Right cardiac atrium (tissue), 5 donors: Measurements from ENCODE around the gene IFI27L1. TPM values are rescaled to one million over a fixed set of nuclear protein-coding genes. Genes with fewer than 3 reads are reported as not detected.

Experiments used
- ATAC-seq, 2 donors: fragments of 200-7000 bp; cut with Tn5 transposase; one replicate each; pipeline versions ENCODE4 v1.8.0 to v1.9.1; 2020; ENCODE audit warnings: moderate library complexity in 2 of 2, mild to moderate bottlenecking in 1 of 2
- DNase-seq, 3 donors: peaks; one replicate each; pipeline ENCODE4 v3.0.0-alpha.2; 2020
- H3K27ac ChIP-seq: one replicate; pipeline ENCODE4 v1.5.1; 2013; ENCODE audit warnings: mild to moderate bottlenecking, low read length, control low read depth, moderate library complexity
- H3K27me3 ChIP-seq: one replicate; pipeline ENCODE4 v1.6.1; 2013; ENCODE audit not compliant: control insufficient read depth, insufficient read depth
- H3K4me1 ChIP-seq: one replicate; pipeline ENCODE4 v1.6.1; 2013; ENCODE audit warnings: low read length; ENCODE audit not compliant: control insufficient read depth, insufficient read depth
- H3K4me3 ChIP-seq: one replicate; pipeline ENCODE4 v1.5.1; 2013; ENCODE audit warnings: low read length, control low read depth
- H3K9me3 ChIP-seq: one replicate; pipeline ENCODE4 v1.6.1; 2013; ENCODE audit warnings: low read length; ENCODE audit not compliant: control insufficient read depth
- WGBS: extraction: QIAGEN DNeasy Blood & Tissue Kit; methylation state at CpG from one replicate; pipeline ENCODE4 v1.1.7; 2013; 5-methylcytosine and 5-hydroxymethylcytosine counted together
- intact Hi-C, 4 donors: fragments of 100-400 bp; cut with DNase I; formaldehyde crosslinking; loops; one replicate each; pipeline versions ENCODE4 v1.11.0 to v1.14.0; 2022 to 2023
- polyA plus RNA-seq: library from polyadenylated mRNA; stranded (reverse); fragments of 200-250 nt; gene quantifications from one replicate; pipeline ENCODE4 v1.2.3, GENCODE V29; 2013
- total RNA-seq, 4 donors: library from RNA; stranded (reverse); fragmentation: NEBNext Ultra II Directional; extraction: Animal tissue kit (Norgen Biotek cat#: 25700); gene quantifications; one replicate each; pipeline ENCODE4 v1.2.1, GENCODE V29; 2021
- donor health status: healthy with polysubstance abuse.
- donor health status: DM: no; HTN: yes; CAD: no.
- donor health status: DM: no; HTN: no; CAD: no.
- donor health status: DM: no; HTN: yes; CAD: no; lungs with severe emphysema.
- donor health status: DM: yes; HTN: yes; CAD: no.

The IFI27L1 gene
- total and polyA plus RNA-seq, 5 donors = 12.7 to 37.9 (median 15.6) TPM

GRCh38 chr14:94126419-94126677 lies 45.2 kb downstream of the IFI27L1 start:
- H3K27me3 ChIP-seq = no peaks in the 10 kb centered on the region
- 84% methylated on average over 1 of the region's 1 CpG for WGBS
- H3K9me3 ChIP-seq = no peaks in the 10 kb centered on the region
- ATAC-seq = no peak
- no peaks in the 10 kb centered on the region for H3K4me1 ChIP-seq
- H3K4me3 ChIP-seq = no peak overlapping the region
- intact Hi-C loops = no loop called here
- DNase-seq = no peak
- H3K27ac ChIP-seq = no peak overlapping the region

GRCh38 chr14:94126800-94127199 lies 45.7 kb downstream of the IFI27L1 start:
- Histone ChIP-seq H3K27me3 (no peaks in the 10 kb centered on the region), H3K9me3 (no peaks in the 10 kb centered on the region), H3K4me3 (no peak overlapping the region), H3K27ac (no peak overlapping the region), H3K4me1 (no peaks in the 10 kb centered on the region)
- intact Hi-C loops = no loop called here
- no peak for ATAC-seq
- WGBS = 85% methylated on average over 5 of the region's 5 CpGs
- DNase-seq = no peak

DNA sequence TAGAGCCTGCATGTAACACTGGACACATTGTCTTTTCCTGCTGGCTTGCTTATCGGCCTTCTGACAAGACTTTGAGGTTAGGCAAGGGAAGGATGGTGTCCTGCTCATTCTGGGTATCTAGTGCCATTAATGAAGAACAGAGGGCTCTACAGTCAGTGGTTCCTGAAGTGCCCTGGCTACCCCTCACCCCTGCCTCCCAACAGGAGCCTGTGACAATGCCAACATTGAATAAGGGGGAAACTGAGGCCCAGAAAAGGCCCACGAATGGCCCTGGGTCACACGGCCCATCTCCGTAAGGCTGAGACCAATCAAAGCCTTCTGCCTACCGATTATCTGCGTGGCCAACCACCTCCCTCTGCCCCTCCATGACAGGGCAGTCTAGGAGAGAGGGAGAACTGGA lies 46.2 kb downstream of the IFI27L1 start:
- ATAC-seq (no peak), DNase-seq (no peak)
- WGBS = 90% methylated on average over 6 of the region's 6 CpGs
- Histone ChIP-seq H3K4me3 (no peak overlapping the region), H3K27ac (no peak overlapping the region), H3K27me3 (no peaks in the 10 kb centered on the region), H3K9me3 (no peaks in the 10 kb centered on the region), H3K4me1 (no peaks in the 10 kb centered on the region)
- intact Hi-C loops = no loop called here

- DNase-seq = peak in 2 of 3 donors; percentile 41 to 54
Observed at GRCh38 chr14:94128216-94128839, 47.2 kb downstream of the IFI27L1 start.

DNA sequence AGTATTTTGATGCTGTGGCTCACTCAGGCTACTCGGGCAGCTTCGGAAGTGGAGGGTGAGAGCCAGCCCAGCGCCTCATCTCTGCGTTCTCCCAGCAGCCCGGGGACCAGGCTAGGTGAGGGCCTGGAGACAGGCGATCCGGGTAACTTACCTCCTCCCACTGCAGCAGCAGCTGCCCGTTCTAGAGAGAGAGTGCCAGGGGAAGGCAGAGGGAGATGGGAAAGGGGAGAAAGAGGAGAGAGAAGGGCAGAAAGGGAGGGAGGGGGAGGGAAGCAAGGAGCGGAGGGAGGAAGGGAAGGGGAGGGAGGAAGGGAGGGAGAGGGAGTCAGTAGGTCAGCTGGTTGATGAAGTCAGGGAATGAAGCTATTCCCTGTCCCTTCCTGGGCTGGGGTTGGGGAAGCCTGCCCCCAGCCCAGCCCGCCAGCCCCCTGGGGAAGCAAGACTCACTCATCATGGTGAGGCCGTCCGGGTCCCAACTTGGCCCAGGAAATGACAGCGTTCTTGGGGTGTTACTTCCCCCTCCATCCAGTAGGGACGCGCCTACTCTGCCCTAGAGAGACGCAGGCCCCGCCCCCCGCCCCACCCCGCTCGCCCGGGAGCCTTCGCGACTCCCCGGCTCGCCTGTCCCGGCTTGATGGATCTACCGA lies 48.1 kb downstream of the IFI27L1 start, which contains the start of gene IFI27L2:
TSS of gene IFI27L2 (minus strand) at position 494 of the 647 bp plus-strand sequence. CDS start at position 454, 40 bp downstream.
- H3K27ac ChIP-seq = peak within 1 kb of the TSS; percentile 89
- DNase-seq = peak; percentile 83 to 91 (median 88)
- WGBS = under 1% methylated on average over 27 of the region's 27 CpGs
- H3K4me1 ChIP-seq = no peaks in the 10 kb centered on the region
- ATAC-seq = peak; percentile 95 to 96
- no peaks in the 10 kb centered on the region for H3K27me3 ChIP-seq
- no peaks in the 10 kb centered on the region for H3K9me3 ChIP-seq
- peak within 1 kb of the TSS; percentile 55 for H3K4me3 ChIP-seq
- intact Hi-C loops = no loop called here

More at GRCh38 chr14:94128216-94128839, 47.2 kb downstream of the IFI27L1 start:
- no peaks in the 10 kb centered on the region for H3K27me3 ChIP-seq
- H3K9me3 ChIP-seq = no peaks in the 10 kb centered on the region
- 92% methylated on average over 14 of the region's 14 CpGs for WGBS
- H3K4me1 ChIP-seq = no peaks in the 10 kb centered on the region
- H3K4me3 ChIP-seq = no peak overlapping the region
- intact Hi-C loops = no loop called here
- no peak overlapping the region for H3K27ac ChIP-seq
- ATAC-seq = no peak

GRCh38 chr14:94129758-94130414 lies 48.8 kb downstream of the IFI27L1 start:
- Histone ChIP-seq H3K9me3 (no peaks in the 10 kb centered on the region), H3K27me3 (no peaks in the 10 kb centered on the region), H3K4me3 (peak overlapping the region; percentile 55), H3K4me1 (no peaks in the 10 kb centered on the region), H3K27ac (peak overlapping the region; percentile 89)
- peak; percentile 58 to 80 for ATAC-seq
- DNase-seq = peak; percentile 67 to 84 (median 79)
- intact Hi-C loops = loop anchor here in 1 of 4 donors (5.0 kb wide), 1 partner anchor 93 kb away; no protein-coding TSS in a partner anchor
- under 1% methylated on average over 12 of the region's 12 CpGs for WGBS

DNA sequence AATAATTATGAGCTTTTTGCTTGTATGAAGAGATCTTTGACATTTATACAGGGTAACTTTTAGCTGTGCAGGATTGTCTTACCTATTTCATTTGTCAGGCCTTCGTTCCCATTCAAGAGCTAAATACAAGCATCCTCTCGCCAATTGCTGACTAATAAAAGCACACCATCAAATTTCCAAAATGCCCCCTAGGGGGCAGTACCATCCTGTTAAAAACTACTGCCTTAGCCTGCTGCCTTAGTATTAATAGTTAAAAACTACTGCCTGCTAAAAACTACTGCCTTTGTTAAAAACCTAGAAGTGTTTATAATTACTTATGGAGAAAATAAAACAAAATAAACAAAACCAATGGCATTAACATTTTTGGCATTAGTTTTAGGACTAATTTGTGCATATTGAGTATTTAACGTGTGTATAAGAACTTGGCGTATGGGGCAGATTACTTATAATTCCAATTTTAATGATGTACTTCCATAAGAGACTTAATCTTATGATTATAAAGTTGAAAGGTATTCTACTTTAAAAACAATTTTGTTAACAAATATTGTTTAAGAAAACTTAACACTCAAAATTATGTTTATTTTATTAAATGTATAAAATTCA lies 51.3 kb downstream of the IFI27L1 start:
- intact Hi-C loops = loop anchor here in 1 of 4 donors (5.0 kb wide), 1 partner anchor 95 kb away; no protein-coding TSS in a partner anchor
- no peak overlapping the region for H3K27ac ChIP-seq

GRCh38 chr14:94135476-94135875 lies 54.4 kb downstream of the IFI27L1 start:
- DNase-seq (no peak), ATAC-seq (no peak)
- no peaks in the 10 kb centered on the region for H3K27me3 ChIP-seq
- intact Hi-C loops = loop anchor here in 3 of 4 donors (5.0 kb wide), 4 partner anchors 37 to 352 kb away; partner anchors contain the start of gene PPP4R4 (in 1 of the 3)
- 75% methylated on average over 4 of the region's 4 CpGs for WGBS
- H3K9me3 ChIP-seq = no peaks in the 10 kb centered on the region
- H3K4me1 ChIP-seq = no peaks in the 10 kb centered on the region
- H3K4me3 ChIP-seq = no peak overlapping the region
- H3K27ac ChIP-seq = no peak overlapping the region

More for the DNA sequence above, 51.3 kb downstream of the IFI27L1 start:
- 44% methylated on average over 4 of the region's 4 CpGs for WGBS
- H3K9me3 ChIP-seq = no peaks in the 10 kb centered on the region
- no peaks in the 10 kb centered on the region for H3K27me3 ChIP-seq
- ATAC-seq (no peak), DNase-seq (no peak)
- no peaks in the 10 kb centered on the region for H3K4me1 ChIP-seq
- no peak overlapping the region for H3K4me3 ChIP-seq

DNA sequence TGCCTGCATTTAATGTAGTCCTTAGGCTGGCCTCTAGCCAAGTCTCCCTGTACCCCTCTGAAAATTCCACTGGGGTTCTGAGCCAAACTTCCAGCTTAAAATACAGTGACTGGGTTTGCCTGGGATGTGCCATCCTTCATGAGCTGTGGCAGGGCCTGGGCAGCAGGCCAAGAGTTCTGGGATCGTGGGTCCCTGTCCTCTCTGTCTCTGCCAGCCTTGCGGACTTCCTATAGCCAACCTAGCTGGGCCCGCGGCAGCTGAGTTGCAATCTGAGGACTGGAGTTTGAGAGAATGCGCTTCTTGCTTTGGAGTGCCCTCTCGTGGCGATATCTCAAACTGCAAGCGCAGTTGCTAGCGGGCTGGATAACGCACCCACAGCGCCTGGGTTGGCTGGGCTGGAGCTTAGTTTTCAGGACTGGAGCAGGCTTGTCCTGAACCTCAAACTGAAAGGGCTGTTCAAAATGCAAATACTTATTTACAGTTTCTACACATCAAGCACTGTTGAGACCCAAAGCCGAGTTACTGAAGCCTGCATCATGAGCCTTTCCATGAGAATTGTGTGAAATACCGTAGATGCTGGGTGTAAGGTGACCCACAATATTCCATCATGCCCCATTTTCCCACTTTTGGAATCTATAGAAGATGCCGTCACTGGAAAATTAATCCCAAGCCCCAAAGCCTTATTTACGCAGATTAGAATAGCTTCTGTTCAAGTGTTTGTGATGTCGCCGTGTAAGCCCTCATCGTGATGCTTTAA lies 55.6 kb downstream of the IFI27L1 start:
- DNase-seq (peak; percentile 87 to 96 (median 94)), ATAC-seq (peak; percentile 89 to 91)
- no peaks in the 10 kb centered on the region for H3K9me3 ChIP-seq
- H3K4me3 ChIP-seq = no peak overlapping the region
- H3K27me3 ChIP-seq = no peaks in the 10 kb centered on the region
- H3K4me1 ChIP-seq = no peaks in the 10 kb centered on the region
- no peak overlapping the region for H3K27ac ChIP-seq
- intact Hi-C loops = loop anchor here (2.0 to 5.0 kb wide), 6 partner anchors 36 to 351 kb away; partner anchors contain the start of gene PPP4R4 (in 1 of the 4)
- 31% methylated on average over 18 of the region's 18 CpGs for WGBS

DNA sequence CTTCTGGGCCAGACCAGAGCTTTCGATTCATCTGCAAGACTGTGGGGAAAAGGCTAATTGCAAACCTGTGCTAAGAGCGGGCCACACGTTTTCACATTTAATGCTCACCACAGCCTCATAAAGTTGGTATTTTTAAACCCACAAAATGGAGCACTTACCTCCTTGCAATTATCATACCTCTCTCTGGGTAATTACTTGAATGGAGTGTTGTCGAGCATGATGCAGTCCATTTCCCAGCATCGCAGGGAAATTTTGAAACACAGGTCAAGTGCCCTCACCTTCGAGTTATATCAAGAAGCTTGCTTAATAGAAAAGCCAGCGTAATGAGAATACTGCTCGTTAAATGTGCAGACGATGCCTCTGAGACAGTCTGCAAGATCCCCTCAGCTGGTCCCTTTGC lies 57.1 kb downstream of the IFI27L1 start:
- no peaks in the 10 kb centered on the region for H3K9me3 ChIP-seq
- intact Hi-C loops = loop anchor here in 3 of 4 donors (5.0 kb wide), 4 partner anchors 34 to 349 kb away; partner anchors contain the start of gene PPP4R4 (in 1 of the 3)
- H3K27me3 ChIP-seq = no peaks in the 10 kb centered on the region
- DNase-seq (no peak), ATAC-seq (no peak)
- 87% methylated on average over 9 of the region's 9 CpGs for WGBS
- H3K4me1 ChIP-seq = no peaks in the 10 kb centered on the region
- H3K4me3 ChIP-seq = no peak overlapping the region
- H3K27ac ChIP-seq = no peak overlapping the region
